HepG2 (cell line): ENCODE measurements around the gene DUS1L. TPM values are rescaled to one million over a fixed set of nuclear protein-coding genes. Genes with fewer than 3 reads are reported as not detected.

Experiments
- ARNTL ChIP-seq: sonication (generic); formaldehyde crosslinking; IDR thresholded peaks from 2 replicates; pipeline ENCODE4 v1.4.0; 2020; ENCODE audit warnings: mild to moderate bottlenecking, missing genetic modification reagents
- CAMTA2 ChIP-seq: sonication (generic); formaldehyde crosslinking; IDR thresholded peaks from 2 replicates; pipeline ENCODE4 v1.4.0; 2020; ENCODE audit warnings: mild to moderate bottlenecking, missing genetic modification reagents, borderline replicate concordance
- CENPT ChIP-seq: sonication (generic); formaldehyde crosslinking; IDR thresholded peaks from 2 replicates; pipeline ENCODE4 v1.8.0; 2022; ENCODE audit warnings: low read depth, mild to moderate bottlenecking, moderate library complexity, missing genetic modification reagents
- FOXM1 ChIP-seq: sonication (generic); formaldehyde crosslinking; IDR thresholded peaks from 2 replicates; pipeline ENCODE4 v1.5.0; 2020; ENCODE audit warnings: missing genetic modification reagents
- JUNB ChIP-seq: sonication (generic); formaldehyde crosslinking; IDR thresholded peaks from 2 replicates; pipeline ENCODE4 v1.8.0; 2022; ENCODE audit warnings: missing genetic modification reagents, mild to moderate bottlenecking, borderline replicate concordance
- NCOA5 ChIP-seq: sonication (generic); formaldehyde crosslinking; IDR thresholded peaks from 2 replicates; pipeline ENCODE4 v1.4.0; 2020; ENCODE audit warnings: missing genetic modification reagents
- RFX3 ChIP-seq: IDR thresholded peaks from 2 replicates; pipeline ENCODE4 v1.6.1; 2016; ENCODE audit warnings: missing biosample characterization, missing genetic modification reagents
- TAF1 ChIP-seq: sonication (generic); formaldehyde crosslinking; IDR thresholded peaks from 2 replicates; pipeline ENCODE4 v1.4.0; 2020; ENCODE audit warnings: missing genetic modification reagents
- ZBTB8A ChIP-seq: sonication (generic); formaldehyde crosslinking; IDR thresholded peaks from 2 replicates; pipeline ENCODE4 v1.4.0; 2020; ENCODE audit warnings: mild to moderate bottlenecking, low read depth, missing genetic modification reagents, borderline replicate concordance
- ZNF124 ChIP-seq: sonication (generic); formaldehyde crosslinking; IDR thresholded peaks from 2 replicates; pipeline ENCODE4 v1.4.0; 2020; ENCODE audit warnings: missing genetic modification reagents
- ZNF296 ChIP-seq: sonication (generic); formaldehyde crosslinking; conservative IDR thresholded peaks from 2 replicates; pipeline ENCODE4 v1.5.0; 2020; ENCODE audit warnings: mild to moderate bottlenecking, missing genetic modification reagents
- ZNF317 ChIP-seq: sonication (generic); formaldehyde crosslinking; IDR thresholded peaks from 2 replicates; pipeline ENCODE4 v1.5.0; 2020; ENCODE audit warnings: mild to moderate bottlenecking, missing genetic modification reagents
- ZNF343 ChIP-seq: sonication (generic); formaldehyde crosslinking; IDR thresholded peaks from 2 replicates; pipeline ENCODE4 v1.4.0; 2020; ENCODE audit warnings: mild to moderate bottlenecking, missing genetic modification reagents
- ZNF891 ChIP-seq: sonication (generic); formaldehyde crosslinking; IDR thresholded peaks from 2 replicates; pipeline ENCODE4 v1.5.0; 2020; ENCODE audit warnings: mild to moderate bottlenecking, missing genetic modification reagents
- ZSCAN31 ChIP-seq: sonication (generic); formaldehyde crosslinking; IDR thresholded peaks from 2 replicates; pipeline ENCODE4 v1.5.0; 2020; ENCODE audit warnings: low read depth, mild to moderate bottlenecking, missing genetic modification reagents
- polyA plus RNA-seq, 8 experiments: library from polyadenylated mRNA; depleted of rRNA in 3 of 8; stranded (reverse) in 7 of 8; unstranded in 1 of 8; fragments of >200 nt; fragmentation: Illumina TruSeq in 4 of 8; extraction: Trizol in 4 of 8; gene quantifications; 2 replicates each; pipeline versions ENCODE4 v1.2.1 to v1.2.3, GENCODE V29; 2011 to 2016; ENCODE audit warnings: low read depth in 4 of 8, missing spikeins in 1 of 8, mixed read lengths in 1 of 8; ENCODE audit not compliant: insufficient read depth in 1 of 8
- total RNA-seq, 5 experiments: library from RNA; depleted of rRNA; stranded (reverse); fragments of >200 nt; fragmentation: Illumina TruSeq; extraction: Trizol; gene quantifications; 2 replicates each; pipeline ENCODE4 v1.2.3, GENCODE V29; 2016; ENCODE audit warnings: low read depth in 1 of 5
- TF ChIP-seq, protein P1 (sequence below): sonication (generic); formaldehyde crosslinking; IDR thresholded peaks from 2 replicates; pipeline ENCODE4 v1.4.0; 2020; ENCODE audit warnings: missing genetic modification reagents
- TF ChIP-seq, protein P2 (sequence below): sonication (generic); formaldehyde crosslinking; IDR thresholded peaks from 2 replicates; pipeline ENCODE4 v1.8.0; 2022; ENCODE audit warnings: low read depth, missing genetic modification reagents
- TF ChIP-seq, protein P3 (sequence below), 2 experiments: sonication (generic) in 1 of 2; formaldehyde crosslinking in 1 of 2; IDR thresholded peaks; 2 replicates each; pipeline versions ENCODE4 v1.4.0 to v1.6.1; 2018 to 2020; ENCODE audit warnings: missing genetic modification reagents in 2 of 2, borderline replicate concordance in 1 of 2, low read depth in 1 of 2, mild to moderate bottlenecking in 1 of 2, missing biosample characterization in 1 of 2
- TF ChIP-seq, protein P4 (sequence below): sonication (generic); formaldehyde crosslinking; IDR thresholded peaks from 2 replicates; pipeline ENCODE4 v1.4.0; 2020; ENCODE audit warnings: mild to moderate bottlenecking, missing genetic modification reagents

Gene DUS1L
- total and polyA plus RNA-seq, 2 of the 13 experiments (the other 11 are each of a cell fraction or from before 2014, with no cell fraction given) = 81.0 to 109 TPM

DNA sequence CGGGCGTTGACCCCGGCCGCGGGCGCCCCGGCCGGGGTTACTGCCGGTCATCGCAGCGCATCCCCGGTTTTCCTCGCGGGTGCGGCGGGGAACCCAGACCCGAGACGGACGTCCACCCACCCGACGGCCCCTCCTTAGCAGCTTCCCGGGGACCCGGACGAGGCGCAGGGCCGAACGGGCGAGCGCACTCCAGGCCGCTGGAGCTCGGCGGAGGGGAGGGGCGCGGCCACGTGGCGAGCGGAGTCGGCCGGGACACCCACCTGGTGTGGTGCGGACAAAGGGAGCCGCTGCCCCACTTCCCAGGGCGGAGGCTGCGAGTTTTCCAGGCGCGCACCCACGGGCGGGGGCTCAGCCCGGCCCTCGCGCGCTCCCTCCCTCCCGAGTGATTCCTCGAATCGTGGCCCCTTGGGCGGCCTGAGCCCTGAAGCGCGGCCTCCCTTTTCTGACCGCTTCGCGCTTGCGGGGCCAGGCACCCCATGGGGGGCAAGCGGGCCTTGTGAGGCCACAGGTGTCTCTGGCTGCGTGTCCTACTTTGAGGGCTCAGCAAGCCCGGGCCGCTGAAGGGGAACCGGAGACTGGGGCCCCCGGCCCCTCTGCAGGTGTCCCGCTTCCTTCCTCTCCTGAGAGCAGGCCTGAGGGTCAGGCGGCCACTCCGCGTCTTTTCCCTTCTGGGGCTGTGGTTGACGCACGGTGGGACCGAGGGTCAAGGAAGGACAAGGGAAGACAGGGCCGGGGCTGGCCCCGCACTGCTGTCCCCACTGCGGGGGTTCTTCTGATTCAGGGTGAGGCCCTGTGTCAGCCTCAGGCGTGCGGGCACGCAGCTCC lies 33.5 kb upstream of the DUS1L start (continued):
- no peak for TF ChIP-seq ZNF317 (CRISPR knock-in tag)
- no peak; the same call in 1 of the 2 replicates for TF ChIP-seq NCOA5 (CRISPR knock-in tag)
- TF ChIP-seq ZNF891 (CRISPR knock-in tag) = no peak
- TF ChIP-seq FOXM1 (CRISPR knock-in tag) = no peak
- TF ChIP-seq RFX3 (CRISPR knock-in tag) = no peak
- TF ChIP-seq ZNF343 (CRISPR knock-in tag) = no peak
- TF ChIP-seq JUNB (CRISPR knock-in tag) = no peak
- no peak; the same call in 1 of the 2 replicates for TF ChIP-seq ZNF124 (CRISPR knock-in tag)
- no peak for TF ChIP-seq ZBTB8A (CRISPR knock-in tag)
- TF ChIP-seq, protein P1, sequence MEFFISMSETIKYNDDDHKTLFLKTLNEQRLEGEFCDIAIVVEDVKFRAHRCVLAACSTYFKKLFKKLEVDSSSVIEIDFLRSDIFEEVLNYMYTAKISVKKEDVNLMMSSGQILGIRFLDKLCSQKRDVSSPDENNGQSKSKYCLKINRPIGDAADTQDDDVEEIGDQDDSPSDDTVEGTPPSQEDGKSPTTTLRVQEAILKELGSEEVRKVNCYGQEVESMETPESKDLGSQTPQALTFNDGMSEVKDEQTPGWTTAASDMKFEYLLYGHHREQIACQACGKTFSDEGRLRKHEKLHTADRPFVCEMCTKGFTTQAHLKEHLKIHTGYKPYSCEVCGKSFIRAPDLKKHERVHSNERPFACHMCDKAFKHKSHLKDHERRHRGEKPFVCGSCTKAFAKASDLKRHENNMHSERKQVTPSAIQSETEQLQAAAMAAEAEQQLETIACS (CRISPR knock-in tag) = peak; percentile 70; the same call in 1 of the 2 replicates
- no peak for TF ChIP-seq CENPT
- TF ChIP-seq ZSCAN31 = peak; percentile 32; the same call in 1 of the 2 replicates
- TF ChIP-seq, protein P2, sequence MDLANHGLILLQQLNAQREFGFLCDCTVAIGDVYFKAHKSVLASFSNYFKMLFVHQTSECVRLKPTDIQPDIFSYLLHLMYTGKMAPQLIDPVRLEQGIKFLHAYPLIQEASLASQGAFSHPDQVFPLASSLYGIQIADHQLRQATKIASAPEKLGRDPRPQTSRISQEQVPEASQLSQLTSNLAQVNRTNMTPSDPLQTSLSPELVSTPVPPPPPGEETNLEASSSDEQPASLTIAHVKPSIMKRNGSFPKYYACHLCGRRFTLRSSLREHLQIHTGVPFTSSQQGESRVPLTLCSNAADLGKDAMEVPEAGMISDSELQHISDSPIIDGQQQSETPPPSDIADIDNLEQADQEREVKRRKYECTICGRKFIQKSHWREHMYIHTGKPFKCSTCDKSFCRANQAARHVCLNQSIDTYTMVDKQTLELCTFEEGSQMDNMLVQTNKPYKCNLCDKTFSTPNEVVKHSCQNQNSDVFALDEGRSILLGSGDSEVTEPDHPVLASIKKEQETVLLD (CRISPR knock-in tag) = no peak
- TF ChIP-seq, protein P3, sequence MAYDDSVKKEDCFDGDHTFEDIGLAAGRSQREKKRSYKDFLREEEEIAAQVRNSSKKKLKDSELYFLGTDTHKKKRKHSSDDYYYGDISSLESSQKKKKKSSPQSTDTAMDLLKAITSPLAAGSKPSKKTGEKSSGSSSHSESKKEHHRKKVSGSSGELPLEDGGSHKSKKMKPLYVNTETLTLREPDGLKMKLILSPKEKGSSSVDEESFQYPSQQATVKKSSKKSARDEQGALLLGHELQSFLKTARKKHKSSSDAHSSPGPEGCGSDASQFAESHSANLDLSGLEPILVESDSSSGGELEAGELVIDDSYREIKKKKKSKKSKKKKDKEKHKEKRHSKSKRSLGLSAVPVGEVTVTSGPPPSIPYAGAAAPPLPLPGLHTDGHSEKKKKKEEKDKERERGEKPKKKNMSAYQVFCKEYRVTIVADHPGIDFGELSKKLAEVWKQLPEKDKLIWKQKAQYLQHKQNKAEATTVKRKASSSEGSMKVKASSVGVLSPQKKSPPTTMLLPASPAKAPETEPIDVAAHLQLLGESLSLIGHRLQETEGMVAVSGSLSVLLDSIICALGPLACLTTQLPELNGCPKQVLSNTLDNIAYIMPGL (CRISPR knock-in tag; IDR thresholded peaks at IDR 0.05; ENCODE audit: borderline replicate concordance in 1 of 2, low read depth in 1 of 2) = no peak; a peak in 1 of 4 replicates
- TF ChIP-seq, protein P4, sequence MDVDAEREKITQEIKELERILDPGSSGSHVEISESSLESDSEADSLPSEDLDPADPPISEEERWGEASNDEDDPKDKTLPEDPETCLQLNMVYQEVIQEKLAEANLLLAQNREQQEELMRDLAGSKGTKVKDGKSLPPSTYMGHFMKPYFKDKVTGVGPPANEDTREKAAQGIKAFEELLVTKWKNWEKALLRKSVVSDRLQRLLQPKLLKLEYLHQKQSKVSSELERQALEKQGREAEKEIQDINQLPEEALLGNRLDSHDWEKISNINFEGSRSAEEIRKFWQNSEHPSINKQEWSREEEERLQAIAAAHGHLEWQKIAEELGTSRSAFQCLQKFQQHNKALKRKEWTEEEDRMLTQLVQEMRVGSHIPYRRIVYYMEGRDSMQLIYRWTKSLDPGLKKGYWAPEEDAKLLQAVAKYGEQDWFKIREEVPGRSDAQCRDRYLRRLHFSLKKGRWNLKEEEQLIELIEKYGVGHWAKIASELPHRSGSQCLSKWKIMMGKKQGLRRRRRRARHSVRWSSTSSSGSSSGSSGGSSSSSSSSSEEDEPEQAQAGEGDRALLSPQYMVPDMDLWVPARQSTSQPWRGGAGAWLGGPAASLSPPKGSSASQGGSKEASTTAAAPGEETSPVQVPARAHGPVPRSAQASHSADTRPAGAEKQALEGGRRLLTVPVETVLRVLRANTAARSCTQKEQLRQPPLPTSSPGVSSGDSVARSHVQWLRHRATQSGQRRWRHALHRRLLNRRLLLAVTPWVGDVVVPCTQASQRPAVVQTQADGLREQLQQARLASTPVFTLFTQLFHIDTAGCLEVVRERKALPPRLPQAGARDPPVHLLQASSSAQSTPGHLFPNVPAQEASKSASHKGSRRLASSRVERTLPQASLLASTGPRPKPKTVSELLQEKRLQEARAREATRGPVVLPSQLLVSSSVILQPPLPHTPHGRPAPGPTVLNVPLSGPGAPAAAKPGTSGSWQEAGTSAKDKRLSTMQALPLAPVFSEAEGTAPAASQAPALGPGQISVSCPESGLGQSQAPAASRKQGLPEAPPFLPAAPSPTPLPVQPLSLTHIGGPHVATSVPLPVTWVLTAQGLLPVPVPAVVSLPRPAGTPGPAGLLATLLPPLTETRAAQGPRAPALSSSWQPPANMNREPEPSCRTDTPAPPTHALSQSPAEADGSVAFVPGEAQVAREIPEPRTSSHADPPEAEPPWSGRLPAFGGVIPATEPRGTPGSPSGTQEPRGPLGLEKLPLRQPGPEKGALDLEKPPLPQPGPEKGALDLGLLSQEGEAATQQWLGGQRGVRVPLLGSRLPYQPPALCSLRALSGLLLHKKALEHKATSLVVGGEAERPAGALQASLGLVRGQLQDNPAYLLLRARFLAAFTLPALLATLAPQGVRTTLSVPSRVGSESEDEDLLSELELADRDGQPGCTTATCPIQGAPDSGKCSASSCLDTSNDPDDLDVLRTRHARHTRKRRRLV (CRISPR knock-in tag) = no peak
- 0 out of 2 replicates have a peak, but pooled peaks have one; percentile 42 for TF ChIP-seq ARNTL (CRISPR knock-in tag)
- peak; percentile 27; the same call in 1 of the 2 replicates for TF ChIP-seq ZNF296 (CRISPR knock-in tag)
- no peak for TF ChIP-seq CAMTA2 (CRISPR knock-in tag)
- TF ChIP-seq TAF1 = no peak; the same call in 1 of the 2 replicates
